Ascending aorta (tissue), 2 donors: Measurements from ENCODE around the gene RND3. TPM values are rescaled to one million over a fixed set of nuclear protein-coding genes. Genes with fewer than 3 reads are reported as not detected.

Experiments
- DNase-seq, 2 donors: peaks; one replicate each; pipeline ENCODE4 v3.0.0-alpha.2; 2019; ENCODE audit warnings: low spot score in 2 of 2
- H3K27ac ChIP-seq, 2 donors: fragments of 200-600 bp; sonication (generic); one replicate each; pipeline ENCODE4 v1.5.1; 2016 to 2017; ENCODE audit warnings: mild to moderate bottlenecking in 1 of 2
- H3K27me3 ChIP-seq: fragments of 200-600 bp; sonication (generic); one replicate; pipeline ENCODE4 v1.5.1; 2017
- H3K36me3 ChIP-seq, 2 donors: fragments of 200-600 bp; sonication (generic); one replicate each; pipeline ENCODE4 v1.5.1; 2016
- H3K4me1 ChIP-seq, 2 donors: fragments of 200-600 bp; sonication (generic); one replicate each; pipeline ENCODE4 v1.5.1; 2016 to 2017; ENCODE audit warnings: mild to moderate bottlenecking in 1 of 2
- H3K4me3 ChIP-seq, 2 donors: fragments of 200-600 bp; sonication (generic); one replicate each; pipeline ENCODE4 v1.5.1; 2016 to 2017; ENCODE audit warnings: mild to moderate bottlenecking in 1 of 2
- H3K9me3 ChIP-seq, 2 donors: fragments of 200-600 bp; sonication (generic); one replicate each; pipeline ENCODE4 v1.5.1; 2016
- CTCF ChIP-seq, 3 experiments: fragments of 200-600 bp in 2 of 3; fragments of 450-650 bp in 1 of 3; sonication (generic) in 2 of 3; IDR thresholded peaks; one replicate each; pipeline ENCODE4 v1.5.1; 2016 to 2019; ENCODE audit warnings: antibody characterized with exemption in 3 of 3, mild to moderate bottlenecking in 1 of 3, moderate library complexity in 1 of 3
- intact Hi-C: fragments of 100-400 bp; cut with DNase I; formaldehyde crosslinking; loops from one replicate; pipeline ENCODE4 v1.15.1; 2023
- total RNA-seq: library from RNA; depleted of rRNA; stranded (reverse); fragments of >200 nt; gene quantifications from one replicate; pipeline ENCODE4 v1.1.0, GENCODE V29; 2016

Gene RND3
- total RNA-seq, 1 donor from 2014 or later: 10.7 TPM

DNA sequence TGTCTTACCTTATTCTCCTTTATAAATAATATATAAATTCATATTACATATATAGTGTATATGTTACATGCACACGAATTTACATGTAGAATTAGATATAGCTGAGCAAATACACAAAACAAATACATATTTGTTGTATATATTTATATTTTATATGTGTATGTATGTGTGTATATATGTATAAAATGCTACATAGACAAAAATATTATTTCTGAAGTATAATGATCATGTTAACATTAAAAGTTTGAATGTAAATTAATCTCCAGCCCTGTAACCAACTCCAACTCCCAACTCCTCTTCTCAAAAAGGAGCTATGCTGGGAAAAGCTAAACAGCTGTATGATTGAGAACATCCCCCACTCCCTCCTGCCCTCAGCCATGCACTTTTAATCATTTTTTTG is 42.7 kb upstream of the RND3 start:
- intact Hi-C loops: no loop called here
- Histone ChIP-seq H3K27me3 (no peaks in the 10 kb centered on the region), H3K4me1 (no peaks in the 10 kb centered on the region), H3K4me3 (no peak overlapping the region), H3K36me3 (no peaks in the 10 kb centered on the region), H3K9me3 (no peaks in the 10 kb centered on the region), H3K27ac (no peak overlapping the region)
- DNase-seq: no peak
- no peak for TF ChIP-seq CTCF (IDR thresholded peaks at IDR 0.05)

GRCh38 chr2:150528861-150529801 is 41.7 kb upstream of the RND3 start:
- H3K9me3 ChIP-seq: no peaks in the 10 kb centered on the region
- no peak overlapping the region for H3K4me3 ChIP-seq
- intact Hi-C loops: no loop called here
- no peaks in the 10 kb centered on the region for H3K4me1 ChIP-seq
- no peaks in the 10 kb centered on the region for H3K27me3 ChIP-seq
- no peak for TF ChIP-seq CTCF (IDR thresholded peaks at IDR 0.05)
- no peaks in the 10 kb centered on the region for H3K36me3 ChIP-seq
- no peak overlapping the region for H3K27ac ChIP-seq
- DNase-seq: no peak

- Histone ChIP-seq H3K36me3 (no peaks in the 10 kb centered on the region), H3K4me3 (no peak overlapping the region), H3K27me3 (no peaks in the 10 kb centered on the region), H3K9me3 (no peaks in the 10 kb centered on the region), H3K27ac (no peak overlapping the region), H3K4me1 (no peaks in the 10 kb centered on the region)
- TF ChIP-seq CTCF (IDR thresholded peaks at IDR 0.05): no peak
- DNase-seq: no peak
- intact Hi-C loops: no loop called here
Observed at GRCh38 chr2:150526827-150527226, 39.4 kb upstream of the RND3 start.

DNA sequence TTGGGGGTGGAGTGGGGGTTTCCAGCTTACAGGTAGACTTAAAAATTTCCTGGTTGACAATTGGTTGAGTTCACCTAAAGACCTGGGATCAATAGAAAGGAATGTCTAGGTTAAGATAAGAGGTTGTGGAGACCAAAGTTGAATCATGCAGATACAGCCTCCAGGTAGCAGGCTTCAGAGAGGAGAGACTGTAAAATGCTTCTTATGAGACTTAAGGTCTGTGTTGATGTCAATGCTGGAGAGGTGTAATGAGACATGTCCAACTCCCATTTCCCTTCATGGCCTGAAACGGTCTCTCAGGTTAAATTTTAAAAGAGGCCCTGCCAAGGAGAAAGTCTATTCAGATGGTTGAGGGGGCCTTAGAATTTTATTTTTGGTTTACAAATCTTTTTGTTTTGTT is 38.5 kb upstream of the RND3 start:
- no peaks in the 10 kb centered on the region for H3K4me1 ChIP-seq
- no peaks in the 10 kb centered on the region for H3K9me3 ChIP-seq
- H3K36me3 ChIP-seq: no peaks in the 10 kb centered on the region
- no peaks in the 10 kb centered on the region for H3K27me3 ChIP-seq
- H3K27ac ChIP-seq: no peak overlapping the region
- no peak overlapping the region for H3K4me3 ChIP-seq
- TF ChIP-seq CTCF (IDR thresholded peaks at IDR 0.05): no peak
- no peak for DNase-seq
- intact Hi-C loops: no loop called here

- H3K27me3 ChIP-seq: no peaks in the 10 kb centered on the region
- no peaks in the 10 kb centered on the region for H3K36me3 ChIP-seq
- no peaks in the 10 kb centered on the region for H3K4me1 ChIP-seq
- no peak for DNase-seq
- TF ChIP-seq CTCF (IDR thresholded peaks at IDR 0.05): no peak
- intact Hi-C loops: no loop called here
- H3K9me3 ChIP-seq: no peaks in the 10 kb centered on the region
- H3K4me3 ChIP-seq: no peak overlapping the region
- no peak overlapping the region for H3K27ac ChIP-seq
Observed at GRCh38 chr2:150522269-150522668, 34.8 kb upstream of the RND3 start.
